HepG2 (cell line): Measurements from ENCODE around the gene TMEM129.

Source experiments
- BRCA1 ChIP-seq: sonication (generic); formaldehyde crosslinking; IDR thresholded peaks from 2 replicates; pipeline ENCODE4 v1.4.0; 2020; ENCODE audit warnings: missing genetic modification reagents
- ERF ChIP-seq: IDR thresholded peaks from 2 replicates; pipeline ENCODE4 v1.6.1; 2018; ENCODE audit warnings: missing biosample characterization, missing genetic modification reagents
- EZH2 ChIP-seq: conservative IDR thresholded peaks from 2 replicates; pipeline ENCODE4 v1.6.1; 2012; ENCODE audit warnings: mild to moderate bottlenecking, low read depth, low read length, moderate library complexity
- MAZ ChIP-seq, 2 experiments: sonication (generic) in 1 of 2; formaldehyde crosslinking in 1 of 2; IDR thresholded peaks; 2 replicates each; pipeline versions ENCODE4 v1.5.0 to v1.6.1; 2012 to 2020; ENCODE audit warnings: low read depth in 2 of 2, mild to moderate bottlenecking in 2 of 2, borderline replicate concordance in 1 of 2, improper control_type of control experiment in 1 of 2, low read length in 1 of 2, missing genetic modification reagents in 1 of 2, moderate library complexity in 1 of 2
- SRF ChIP-seq: IDR thresholded peaks from 2 replicates; pipeline ENCODE4 v1.6.1; 2011; ENCODE audit warnings: mild to moderate bottlenecking, low read depth, low read length, moderate library complexity
- TRAFD1 ChIP-seq: sonication (generic); formaldehyde crosslinking; IDR thresholded peaks from 2 replicates; pipeline ENCODE4 v1.5.1; 2020; ENCODE audit warnings: missing genetic modification reagents, mild to moderate bottlenecking, borderline replicate concordance
- ZNF552 ChIP-seq: sonication (generic); formaldehyde crosslinking; IDR thresholded peaks from 2 replicates; pipeline ENCODE4 v1.9.0; 2022; ENCODE audit warnings: missing genetic modification reagents, mild to moderate bottlenecking, borderline replicate concordance
- ZNF776 ChIP-seq: sonication (generic); formaldehyde crosslinking; IDR thresholded peaks from 2 replicates; pipeline ENCODE4 v1.4.0; 2020; ENCODE audit warnings: mild to moderate bottlenecking, missing genetic modification reagents
- TF ChIP-seq, protein P1 (sequence below): sonication (generic); formaldehyde crosslinking; IDR thresholded peaks from 2 replicates; pipeline ENCODE4 v1.5.0; 2020; ENCODE audit warnings: mild to moderate bottlenecking, missing genetic modification reagents, moderate library complexity
- TF ChIP-seq, protein P2 (sequence below), 2 experiments: IDR thresholded peaks; 2 replicates each; pipeline ENCODE4 v1.6.1; 2011 to 2012; ENCODE audit warnings: low read length in 2 of 2, borderline replicate concordance in 1 of 2, low read depth in 1 of 2, mild to moderate bottlenecking in 1 of 2, moderate library complexity in 1 of 2
- TF ChIP-seq, protein P3 (sequence below): sonication (generic); formaldehyde crosslinking; IDR thresholded peaks from 2 replicates; pipeline ENCODE4 v1.5.0; 2020; ENCODE audit warnings: mild to moderate bottlenecking, low read depth, missing genetic modification reagents, borderline replicate concordance

DNA sequence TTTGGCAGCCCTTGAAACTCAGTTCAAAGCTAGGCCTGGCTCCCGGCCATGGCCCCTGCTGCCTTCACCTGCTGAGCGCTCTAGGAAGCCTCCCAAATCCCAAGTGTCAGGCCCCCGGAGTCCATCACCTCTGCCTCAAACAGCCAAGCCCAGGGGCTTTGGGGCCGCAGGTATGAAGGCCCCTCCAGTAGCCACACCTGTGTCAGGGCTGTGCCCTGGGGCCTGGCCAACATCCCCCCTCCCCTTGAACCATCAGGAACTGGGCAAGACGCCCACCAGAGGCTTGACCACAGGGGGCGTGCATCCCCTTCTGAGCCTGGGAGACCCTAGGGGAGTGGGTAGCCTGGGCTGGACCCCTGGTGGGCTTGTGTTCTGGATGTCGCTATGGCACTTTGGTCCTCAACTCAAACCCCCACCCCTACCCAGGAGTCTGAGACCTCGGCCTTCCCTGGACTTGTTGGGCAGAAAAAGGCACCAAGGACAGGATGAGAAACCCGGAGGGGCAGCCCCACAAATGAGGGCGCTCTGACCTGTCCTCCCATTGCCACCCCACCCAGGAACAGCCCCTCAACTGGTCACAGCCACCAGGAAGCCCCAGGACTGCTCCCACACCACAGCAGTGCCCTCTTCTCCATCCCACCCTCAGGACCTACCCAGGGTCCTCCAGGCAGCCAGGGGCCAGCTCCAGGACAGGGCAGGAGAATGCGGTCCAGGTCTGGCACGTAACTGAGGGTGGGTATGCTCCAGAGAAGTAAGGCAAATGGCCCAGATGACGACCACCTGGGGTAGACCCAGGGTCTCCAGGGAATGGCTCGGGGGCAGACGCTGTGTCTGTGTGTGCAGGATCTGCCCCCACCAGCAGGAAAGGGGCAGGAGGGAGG lies 4.8 kb downstream of the TMEM129 start:
- TF ChIP-seq ZNF776 (CRISPR knock-in tag) (no peak), ERF (no peak), ZNF552 (CRISPR knock-in tag) (no peak), MAZ (IDR thresholded peaks at IDR 0.05; ENCODE audit: borderline replicate concordance, low read depth, low read length) (no peak), MAZ (CRISPR knock-in tag; IDR thresholded peaks at IDR 0.05; ENCODE audit: low read depth) (no peak), BRCA1 (CRISPR knock-in tag) (no peak), EZH2 (no peak), TRAFD1 (CRISPR knock-in tag) (no peak), SRF (no peak)
- TF ChIP-seq, protein P1, sequence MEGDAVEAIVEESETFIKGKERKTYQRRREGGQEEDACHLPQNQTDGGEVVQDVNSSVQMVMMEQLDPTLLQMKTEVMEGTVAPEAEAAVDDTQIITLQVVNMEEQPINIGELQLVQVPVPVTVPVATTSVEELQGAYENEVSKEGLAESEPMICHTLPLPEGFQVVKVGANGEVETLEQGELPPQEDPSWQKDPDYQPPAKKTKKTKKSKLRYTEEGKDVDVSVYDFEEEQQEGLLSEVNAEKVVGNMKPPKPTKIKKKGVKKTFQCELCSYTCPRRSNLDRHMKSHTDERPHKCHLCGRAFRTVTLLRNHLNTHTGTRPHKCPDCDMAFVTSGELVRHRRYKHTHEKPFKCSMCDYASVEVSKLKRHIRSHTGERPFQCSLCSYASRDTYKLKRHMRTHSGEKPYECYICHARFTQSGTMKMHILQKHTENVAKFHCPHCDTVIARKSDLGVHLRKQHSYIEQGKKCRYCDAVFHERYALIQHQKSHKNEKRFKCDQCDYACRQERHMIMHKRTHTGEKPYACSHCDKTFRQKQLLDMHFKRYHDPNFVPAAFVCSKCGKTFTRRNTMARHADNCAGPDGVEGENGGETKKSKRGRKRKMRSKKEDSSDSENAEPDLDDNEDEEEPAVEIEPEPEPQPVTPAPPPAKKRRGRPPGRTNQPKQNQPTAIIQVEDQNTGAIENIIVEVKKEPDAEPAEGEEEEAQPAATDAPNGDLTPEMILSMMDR (CRISPR knock-in tag) = no peak
- TF ChIP-seq, protein P2, sequence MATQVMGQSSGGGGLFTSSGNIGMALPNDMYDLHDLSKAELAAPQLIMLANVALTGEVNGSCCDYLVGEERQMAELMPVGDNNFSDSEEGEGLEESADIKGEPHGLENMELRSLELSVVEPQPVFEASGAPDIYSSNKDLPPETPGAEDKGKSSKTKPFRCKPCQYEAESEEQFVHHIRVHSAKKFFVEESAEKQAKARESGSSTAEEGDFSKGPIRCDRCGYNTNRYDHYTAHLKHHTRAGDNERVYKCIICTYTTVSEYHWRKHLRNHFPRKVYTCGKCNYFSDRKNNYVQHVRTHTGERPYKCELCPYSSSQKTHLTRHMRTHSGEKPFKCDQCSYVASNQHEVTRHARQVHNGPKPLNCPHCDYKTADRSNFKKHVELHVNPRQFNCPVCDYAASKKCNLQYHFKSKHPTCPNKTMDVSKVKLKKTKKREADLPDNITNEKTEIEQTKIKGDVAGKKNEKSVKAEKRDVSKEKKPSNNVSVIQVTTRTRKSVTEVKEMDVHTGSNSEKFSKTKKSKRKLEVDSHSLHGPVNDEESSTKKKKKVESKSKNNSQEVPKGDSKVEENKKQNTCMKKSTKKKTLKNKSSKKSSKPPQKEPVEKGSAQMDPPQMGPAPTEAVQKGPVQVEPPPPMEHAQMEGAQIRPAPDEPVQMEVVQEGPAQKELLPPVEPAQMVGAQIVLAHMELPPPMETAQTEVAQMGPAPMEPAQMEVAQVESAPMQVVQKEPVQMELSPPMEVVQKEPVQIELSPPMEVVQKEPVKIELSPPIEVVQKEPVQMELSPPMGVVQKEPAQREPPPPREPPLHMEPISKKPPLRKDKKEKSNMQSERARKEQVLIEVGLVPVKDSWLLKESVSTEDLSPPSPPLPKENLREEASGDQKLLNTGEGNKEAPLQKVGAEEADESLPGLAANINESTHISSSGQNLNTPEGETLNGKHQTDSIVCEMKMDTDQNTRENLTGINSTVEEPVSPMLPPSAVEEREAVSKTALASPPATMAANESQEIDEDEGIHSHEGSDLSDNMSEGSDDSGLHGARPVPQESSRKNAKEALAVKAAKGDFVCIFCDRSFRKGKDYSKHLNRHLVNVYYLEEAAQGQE (IDR thresholded peaks at IDR 0.05; ENCODE audit: borderline replicate concordance in 1 of 2, low read depth in 1 of 2, low read length in 2 of 2) = no peak
- TF ChIP-seq, protein P3, sequence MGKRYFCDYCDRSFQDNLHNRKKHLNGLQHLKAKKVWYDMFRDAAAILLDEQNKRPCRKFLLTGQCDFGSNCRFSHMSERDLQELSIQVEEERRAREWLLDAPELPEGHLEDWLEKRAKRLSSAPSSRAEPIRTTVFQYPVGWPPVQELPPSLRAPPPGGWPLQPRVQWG (CRISPR knock-in tag) = no peak
